Lung (tissue), 12 donors: Measurements from ENCODE around the gene DAPP1. TPM values are rescaled to one million over a fixed set of nuclear protein-coding genes. Genes with fewer than 3 reads are reported as not detected.

Experiments used
- ATAC-seq: fragments of 200-7000 bp; cut with Tn5 transposase; one replicate; pipeline ENCODE4 v1.9.1; 2020; ENCODE audit warnings: moderate number of reproducible peaks; ENCODE audit not compliant: insufficient read depth, low FRiP score
- DNase-seq, 3 donors: peaks; one replicate each; pipeline ENCODE4 v3.0.0-alpha.2; 2013 to 2017
- H3K27ac ChIP-seq, 2 donors: one replicate each; pipeline ENCODE4 v1.5.1; 2013; ENCODE audit warnings: mild to moderate bottlenecking in 2 of 2, moderate library complexity in 2 of 2, control low read depth in 1 of 2, inconsistent platforms in 1 of 2, low read depth in 1 of 2, low read length in 1 of 2
- H3K27me3 ChIP-seq, 3 donors: one replicate each; pipeline ENCODE4 v1.5.1; 2013; ENCODE audit warnings: low read length in 2 of 3; ENCODE audit not compliant: control insufficient read depth in 3 of 3, insufficient read depth in 3 of 3
- H3K36me3 ChIP-seq, 4 donors: one replicate each; pipeline ENCODE4 v1.5.1; 2013; ENCODE audit warnings: low read length in 4 of 4, mild to moderate bottlenecking in 1 of 4, moderate library complexity in 1 of 4; ENCODE audit not compliant: control insufficient read depth in 4 of 4, insufficient read depth in 4 of 4
- H3K4me1 ChIP-seq, 5 donors: one replicate each; pipeline ENCODE4 v1.5.1; 2013; ENCODE audit warnings: low read length in 5 of 5, mild to moderate bottlenecking in 2 of 5, moderate library complexity in 1 of 5; ENCODE audit not compliant: control insufficient read depth in 5 of 5, insufficient read depth in 5 of 5
- H3K4me3 ChIP-seq: one replicate; pipeline ENCODE4 v1.5.1; 2013; ENCODE audit warnings: mild to moderate bottlenecking, control low read depth, moderate library complexity
- H3K9ac ChIP-seq, 2 donors: one replicate each; pipeline ENCODE4 v1.5.1; 2013; ENCODE audit warnings: low read length in 2 of 2, control low read depth in 1 of 2; ENCODE audit not compliant: insufficient read depth in 1 of 2
- H3K9me3 ChIP-seq, 4 donors: one replicate each; pipeline ENCODE4 v1.5.1; 2013; ENCODE audit warnings: low read length in 3 of 4, mild to moderate bottlenecking in 1 of 4, moderate library complexity in 1 of 4; ENCODE audit not compliant: control insufficient read depth in 4 of 4, insufficient read depth in 3 of 4
- CTCF ChIP-seq: IDR thresholded peaks from 2 replicates; pipeline ENCODE4 v1.5.1; 2012; ENCODE audit warnings: mild to moderate bottlenecking; ENCODE audit errors: control extremely low read depth, extremely low read depth
- WGBS, 2 donors: extraction: QIAGEN DNeasy Blood & Tissue Kit; methylation state at CpG; one replicate each; pipeline ENCODE4 v1.1.7; 2013; 5-methylcytosine and 5-hydroxymethylcytosine counted together
- polyA plus RNA-seq, 2 donors: library from polyadenylated mRNA; stranded (reverse); fragments of 200-250 nt; gene quantifications; one replicate each; pipeline ENCODE4 v1.2.1, GENCODE V29; 2013
- total RNA-seq, 2 donors: library from RNA; depleted of rRNA in 1 of 2; stranded (reverse); fragments of >200 nt in 1 of 2; gene quantifications; one replicate each; pipeline ENCODE4 v1.2.1, GENCODE V29; 2014 to 2021
- donor health status: control.
- donor health status: control.
- donor health status: Bipolar disorder and iron deficiency.
- donor health status: healthy.
- donor health status: DM: yes; HTN: yes; CAD: no.

Gene DAPP1
- total and polyA plus RNA-seq, 4 donors: 2.6 to 24.6 (median 11.7) TPM

- 21 to 55% methylated on average over 3 of the region's 3 CpGs for WGBS, 2 donors
- ATAC-seq (no peak), DNase-seq (no peak)
- Histone ChIP-seq H3K9me3 (no peaks in the 10 kb centered on the region), H3K9ac (no peak overlapping the region), H3K4me1 (peaks cover 0 to 36% (median 4%) of the 10 kb centered on the region in 5 donors), H3K36me3 (no peaks in the 10 kb centered on the region), H3K4me3 (no peak overlapping the region), H3K27me3 (no peaks in the 10 kb centered on the region), H3K27ac (no peak overlapping the region)
- no peak for TF ChIP-seq CTCF
Measured at GRCh38 chr4:99857307-99857706, 40.7 kb downstream of the DAPP1 start.

GRCh38 chr4:99859618-99860017, 43.0 kb downstream of the DAPP1 start:
- H3K36me3 ChIP-seq: no peaks in the 10 kb centered on the region
- DNase-seq (no peak), ATAC-seq (no peak)
- H3K27ac ChIP-seq: no peak overlapping the region
- 93 to 96% methylated on average over 2 of the region's 2 CpGs for WGBS, 2 donors
- peaks cover 0 to 36% (median 4%) of the 10 kb centered on the region in 5 donors for H3K4me1 ChIP-seq
- H3K9me3 ChIP-seq: no peaks in the 10 kb centered on the region
- no peak for TF ChIP-seq CTCF
- no peak overlapping the region for H3K4me3 ChIP-seq
- no peak overlapping the region for H3K9ac ChIP-seq
- no peaks in the 10 kb centered on the region for H3K27me3 ChIP-seq

- H3K27me3 ChIP-seq: no peaks in the 10 kb centered on the region
- 71 to 77% methylated on average over 2 of the region's 2 CpGs for WGBS, 2 donors
Measured at GRCh38 chr4:99860521-99860920, 43.9 kb downstream of the DAPP1 start.

More at GRCh38 chr4:99860521-99860920, 43.9 kb downstream of the DAPP1 start:
- Histone ChIP-seq H3K9ac (no peak overlapping the region), H3K4me3 (no peak overlapping the region), H3K36me3 (no peaks in the 10 kb centered on the region), H3K4me1 (peaks cover 0 to 45% (median 4%) of the 10 kb centered on the region in 5 donors), H3K27ac (no peak overlapping the region), H3K9me3 (no peaks in the 10 kb centered on the region)
- no peak for TF ChIP-seq CTCF
- ATAC-seq (no peak), DNase-seq (no peak)
